ENCODE measurements around the gene GFER.

GFER gene

DNA sequence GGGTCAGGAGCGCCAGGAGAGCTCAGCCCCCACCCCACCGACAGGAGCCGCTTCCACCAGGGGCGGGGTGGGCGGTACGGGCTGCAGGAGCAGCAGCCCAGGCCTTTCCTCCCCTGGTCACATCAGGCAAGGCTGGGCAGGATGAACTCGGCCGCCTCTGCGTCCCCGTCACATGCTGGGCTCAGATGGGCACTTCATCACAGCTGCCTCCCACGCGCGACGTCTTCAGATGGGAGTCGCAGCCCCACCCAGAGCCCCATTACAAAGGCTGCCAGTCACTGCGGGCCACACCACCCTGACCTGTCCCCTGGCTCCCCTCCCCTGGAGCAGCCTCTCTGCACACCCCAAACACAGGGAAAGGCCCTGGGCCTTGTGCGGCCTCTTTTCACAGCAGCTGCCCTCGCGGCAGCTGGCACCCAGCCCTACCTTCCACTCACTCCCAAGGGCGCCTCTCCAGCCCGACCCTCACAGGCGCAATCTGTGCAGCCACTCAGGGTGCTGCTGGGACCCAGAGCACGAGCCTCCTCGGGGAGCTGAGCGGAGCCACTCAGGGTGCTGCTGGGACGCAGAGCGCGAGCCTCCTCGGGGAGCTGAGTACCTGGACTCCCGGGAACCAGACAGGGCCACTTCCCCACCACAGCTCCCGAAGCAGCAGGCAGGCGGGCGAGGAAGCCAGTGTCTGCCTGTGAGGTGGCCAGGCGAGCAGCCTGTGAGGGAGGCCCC is 21.0 kb downstream of the GFER start:
- TF ChIP-seq, protein P1, sequence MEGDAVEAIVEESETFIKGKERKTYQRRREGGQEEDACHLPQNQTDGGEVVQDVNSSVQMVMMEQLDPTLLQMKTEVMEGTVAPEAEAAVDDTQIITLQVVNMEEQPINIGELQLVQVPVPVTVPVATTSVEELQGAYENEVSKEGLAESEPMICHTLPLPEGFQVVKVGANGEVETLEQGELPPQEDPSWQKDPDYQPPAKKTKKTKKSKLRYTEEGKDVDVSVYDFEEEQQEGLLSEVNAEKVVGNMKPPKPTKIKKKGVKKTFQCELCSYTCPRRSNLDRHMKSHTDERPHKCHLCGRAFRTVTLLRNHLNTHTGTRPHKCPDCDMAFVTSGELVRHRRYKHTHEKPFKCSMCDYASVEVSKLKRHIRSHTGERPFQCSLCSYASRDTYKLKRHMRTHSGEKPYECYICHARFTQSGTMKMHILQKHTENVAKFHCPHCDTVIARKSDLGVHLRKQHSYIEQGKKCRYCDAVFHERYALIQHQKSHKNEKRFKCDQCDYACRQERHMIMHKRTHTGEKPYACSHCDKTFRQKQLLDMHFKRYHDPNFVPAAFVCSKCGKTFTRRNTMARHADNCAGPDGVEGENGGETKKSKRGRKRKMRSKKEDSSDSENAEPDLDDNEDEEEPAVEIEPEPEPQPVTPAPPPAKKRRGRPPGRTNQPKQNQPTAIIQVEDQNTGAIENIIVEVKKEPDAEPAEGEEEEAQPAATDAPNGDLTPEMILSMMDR (IDR thresholded peaks at IDR 0.05; ENCODE audit: extremely low read depth, missing control alignments): no peak
- DNase-seq (ENCODE audit: low spot score): no peak

DNA sequence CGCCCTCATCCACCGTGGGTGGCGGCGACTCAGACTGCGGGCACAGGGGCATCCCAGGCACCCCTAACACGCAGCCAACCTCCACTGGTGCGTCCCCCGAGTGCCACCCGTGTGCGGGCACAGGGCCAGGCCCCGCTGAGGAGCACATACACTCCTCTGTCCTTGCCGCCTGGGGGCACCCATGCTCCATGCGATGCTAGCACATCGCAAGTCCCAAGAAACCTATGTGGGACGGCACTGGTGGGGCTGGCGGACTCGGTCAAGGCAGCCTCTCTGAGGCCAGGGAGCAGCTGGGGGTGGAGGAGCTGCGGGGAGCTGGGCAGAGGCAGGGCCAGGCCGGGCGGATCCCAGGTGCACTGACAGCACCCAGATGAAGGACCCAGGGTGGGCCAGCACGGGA is 21.7 kb downstream of the GFER start:
- TF ChIP-seq, protein P1 (IDR thresholded peaks at IDR 0.05; ENCODE audit: extremely low read depth, missing control alignments): no peak
- no peak for DNase-seq (ENCODE audit: low spot score)

DNA sequence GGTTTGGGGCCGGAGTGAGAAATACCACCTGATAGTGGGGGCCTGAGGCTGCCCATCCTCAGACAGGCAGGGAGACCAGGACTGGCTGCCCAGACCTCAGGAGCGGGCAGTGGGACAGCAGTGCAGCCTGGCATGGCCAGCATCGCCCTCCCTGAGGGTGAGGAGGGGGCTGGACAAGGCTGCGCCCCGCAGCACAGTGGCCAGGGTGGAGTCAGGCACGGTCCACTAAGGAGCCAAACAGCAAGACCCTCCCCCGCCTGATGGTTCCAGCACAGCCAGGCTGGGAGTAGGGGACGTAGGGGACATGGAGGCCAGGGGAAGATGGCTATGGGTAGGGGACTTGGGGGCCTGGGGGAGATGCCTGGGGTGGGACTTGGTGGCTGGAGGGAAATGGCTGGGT is 22.3 kb downstream of the GFER start:
- DNase-seq (ENCODE audit: low spot score): no peak
- TF ChIP-seq, protein P1 (IDR thresholded peaks at IDR 0.05; ENCODE audit: extremely low read depth, missing control alignments): no peak

DNA sequence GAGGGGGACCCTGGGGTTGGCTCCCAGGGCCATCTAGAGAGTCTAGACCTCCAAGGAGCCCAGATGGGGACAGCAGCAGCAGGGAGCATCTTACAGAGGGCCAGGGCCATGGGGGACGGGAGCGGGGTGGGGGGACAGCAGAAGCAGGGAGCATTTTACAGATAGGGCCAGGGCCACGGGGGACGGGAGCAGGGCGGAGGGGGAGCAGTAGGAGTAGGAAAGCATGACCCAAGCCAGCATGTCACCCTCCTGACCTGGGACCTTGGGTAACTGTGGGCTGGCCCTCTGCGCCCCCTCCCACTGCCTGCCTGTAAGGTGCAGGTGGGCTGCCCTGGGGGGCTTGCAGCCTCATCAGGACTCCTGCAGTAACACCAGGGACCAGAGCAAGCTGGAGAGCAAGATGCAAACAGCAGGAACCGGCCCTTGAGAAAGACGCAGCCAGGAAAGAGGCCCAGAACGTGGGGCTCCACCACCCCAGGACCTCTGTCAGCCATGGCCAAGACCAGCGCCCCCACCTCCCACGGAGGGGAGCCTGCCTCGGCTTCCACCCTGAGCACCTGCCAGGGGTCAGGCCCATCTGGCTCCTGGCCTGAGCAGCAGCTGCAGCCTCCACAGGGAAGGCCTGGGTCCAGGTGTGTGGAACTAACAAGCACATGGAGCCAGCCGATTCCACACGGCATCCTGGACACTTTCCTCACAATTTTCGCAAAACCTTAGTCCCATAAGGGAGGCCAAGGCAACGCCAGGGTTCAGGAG is 23.3 kb downstream of the GFER start:
- no peak for DNase-seq (ENCODE audit: low spot score)
- TF ChIP-seq, protein P1 (IDR thresholded peaks at IDR 0.05; ENCODE audit: extremely low read depth, missing control alignments): no peak

DNA sequence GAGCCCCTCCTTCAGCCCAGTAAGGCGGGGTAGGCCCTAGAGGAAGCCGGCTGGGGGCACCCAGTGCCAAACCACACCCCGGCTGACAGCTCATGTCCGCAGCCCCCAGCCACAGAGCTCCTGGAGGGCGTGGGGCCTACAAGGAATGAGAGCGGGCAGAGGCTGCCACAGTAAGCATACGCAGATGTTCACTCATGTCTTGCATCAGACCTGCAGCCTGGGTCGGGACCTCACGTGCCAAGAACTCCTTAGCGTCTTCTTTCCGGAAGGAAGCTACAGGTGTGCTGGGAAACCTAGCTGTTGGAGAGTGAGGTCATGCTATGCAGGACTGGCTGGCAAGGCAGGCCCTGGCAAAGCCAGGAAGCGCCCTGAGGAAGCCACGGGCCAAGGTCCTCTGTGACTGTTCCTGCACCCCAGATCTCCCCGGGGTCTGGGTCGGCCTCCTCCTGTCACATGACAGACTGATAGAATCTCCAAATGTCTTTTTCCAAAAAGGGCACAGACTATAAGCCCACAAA is 24.1 kb downstream of the GFER start:
- TF ChIP-seq, protein P1 (IDR thresholded peaks at IDR 0.05; ENCODE audit: extremely low read depth, missing control alignments): no peak
- no peak for DNase-seq (ENCODE audit: low spot score)

DNA sequence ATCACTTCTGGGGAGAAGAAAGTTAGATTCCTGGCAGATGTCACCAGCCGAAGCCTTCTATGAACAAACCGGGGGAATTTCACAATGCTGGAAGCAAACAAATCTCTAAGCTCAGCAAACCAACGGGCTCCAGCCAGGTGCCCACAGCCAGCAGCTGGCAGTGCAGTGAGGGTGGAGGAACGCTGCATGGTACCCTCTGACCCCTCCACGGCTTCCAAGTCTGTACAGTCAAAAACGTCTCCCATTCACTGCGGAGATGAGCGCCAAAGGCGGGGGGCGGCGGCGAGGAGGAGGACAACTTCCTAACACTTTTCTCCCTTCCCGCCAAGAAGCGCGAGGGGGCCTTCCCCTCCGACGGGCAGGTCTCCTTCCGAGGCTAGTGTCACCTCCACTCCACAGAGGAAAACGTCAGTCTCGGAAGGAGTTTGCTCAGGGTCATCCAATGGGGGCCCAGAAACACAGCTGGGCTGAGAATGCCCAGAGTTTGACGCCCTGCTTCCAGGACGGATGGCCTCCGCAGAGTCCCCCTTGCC is 24.7 kb downstream of the GFER start:
- peak; percentile 56 for DNase-seq (ENCODE audit: low spot score)
- TF ChIP-seq, protein P1 (IDR thresholded peaks at IDR 0.05; ENCODE audit: extremely low read depth, missing control alignments): no peak

DNA sequence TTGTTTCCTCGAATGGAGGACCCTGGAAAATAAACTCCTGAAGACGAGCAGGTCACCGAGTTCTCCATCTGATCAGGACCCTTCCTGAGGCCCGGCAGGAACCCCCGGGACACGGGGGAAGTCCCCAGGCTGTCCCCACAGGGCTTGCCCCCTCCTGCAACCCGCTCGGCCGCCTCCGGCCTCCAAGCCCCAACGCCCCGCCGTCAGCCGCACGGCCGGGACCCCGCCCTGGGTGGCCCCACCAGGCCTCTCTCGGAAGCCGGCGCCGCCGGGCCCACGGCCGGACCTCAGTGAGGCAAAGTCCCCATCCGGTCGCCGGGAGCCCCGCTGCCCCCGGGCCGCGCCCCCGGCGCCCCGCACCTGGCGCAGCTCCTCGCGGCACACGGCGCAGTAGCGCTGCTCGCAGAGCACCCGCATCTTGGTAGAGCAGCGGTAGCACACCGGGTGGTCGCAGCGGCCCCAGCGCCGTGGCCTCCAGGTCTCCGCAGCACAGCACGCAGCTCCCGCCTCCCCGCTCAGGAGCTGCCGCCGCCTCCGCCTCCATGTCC is 25.2 kb downstream of the GFER start:
- TF ChIP-seq, protein P1 (IDR thresholded peaks at IDR 0.05; ENCODE audit: extremely low read depth, missing control alignments): no peak
- DNase-seq (ENCODE audit: low spot score): no peak

Data from GM20000 (cell line).